Activated CD4-positive, alpha-beta T cell treated with anti-CD3 and anti-CD28 coated beads, Interleukin-2, amount 50 U/mL, for 1 hour (primary cell): ENCODE data around the gene MAGEC1.
"Not testable (repeated sequence)": the region's sequence is repeated elsewhere in the genome, so short reads cannot be mapped to it uniquely, and the experiment has no call there.

Source experiments
- DNase-seq: peaks from one replicate; pipeline ENCODE4 v3.0.0-alpha.2; 2020

MAGEC1 gene, protein sequence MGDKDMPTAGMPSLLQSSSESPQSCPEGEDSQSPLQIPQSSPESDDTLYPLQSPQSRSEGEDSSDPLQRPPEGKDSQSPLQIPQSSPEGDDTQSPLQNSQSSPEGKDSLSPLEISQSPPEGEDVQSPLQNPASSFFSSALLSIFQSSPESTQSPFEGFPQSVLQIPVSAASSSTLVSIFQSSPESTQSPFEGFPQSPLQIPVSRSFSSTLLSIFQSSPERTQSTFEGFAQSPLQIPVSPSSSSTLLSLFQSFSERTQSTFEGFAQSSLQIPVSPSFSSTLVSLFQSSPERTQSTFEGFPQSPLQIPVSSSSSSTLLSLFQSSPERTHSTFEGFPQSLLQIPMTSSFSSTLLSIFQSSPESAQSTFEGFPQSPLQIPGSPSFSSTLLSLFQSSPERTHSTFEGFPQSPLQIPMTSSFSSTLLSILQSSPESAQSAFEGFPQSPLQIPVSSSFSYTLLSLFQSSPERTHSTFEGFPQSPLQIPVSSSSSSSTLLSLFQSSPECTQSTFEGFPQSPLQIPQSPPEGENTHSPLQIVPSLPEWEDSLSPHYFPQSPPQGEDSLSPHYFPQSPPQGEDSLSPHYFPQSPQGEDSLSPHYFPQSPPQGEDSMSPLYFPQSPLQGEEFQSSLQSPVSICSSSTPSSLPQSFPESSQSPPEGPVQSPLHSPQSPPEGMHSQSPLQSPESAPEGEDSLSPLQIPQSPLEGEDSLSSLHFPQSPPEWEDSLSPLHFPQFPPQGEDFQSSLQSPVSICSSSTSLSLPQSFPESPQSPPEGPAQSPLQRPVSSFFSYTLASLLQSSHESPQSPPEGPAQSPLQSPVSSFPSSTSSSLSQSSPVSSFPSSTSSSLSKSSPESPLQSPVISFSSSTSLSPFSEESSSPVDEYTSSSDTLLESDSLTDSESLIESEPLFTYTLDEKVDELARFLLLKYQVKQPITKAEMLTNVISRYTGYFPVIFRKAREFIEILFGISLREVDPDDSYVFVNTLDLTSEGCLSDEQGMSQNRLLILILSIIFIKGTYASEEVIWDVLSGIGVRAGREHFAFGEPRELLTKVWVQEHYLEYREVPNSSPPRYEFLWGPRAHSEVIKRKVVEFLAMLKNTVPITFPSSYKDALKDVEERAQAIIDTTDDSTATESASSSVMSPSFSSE

DNA sequence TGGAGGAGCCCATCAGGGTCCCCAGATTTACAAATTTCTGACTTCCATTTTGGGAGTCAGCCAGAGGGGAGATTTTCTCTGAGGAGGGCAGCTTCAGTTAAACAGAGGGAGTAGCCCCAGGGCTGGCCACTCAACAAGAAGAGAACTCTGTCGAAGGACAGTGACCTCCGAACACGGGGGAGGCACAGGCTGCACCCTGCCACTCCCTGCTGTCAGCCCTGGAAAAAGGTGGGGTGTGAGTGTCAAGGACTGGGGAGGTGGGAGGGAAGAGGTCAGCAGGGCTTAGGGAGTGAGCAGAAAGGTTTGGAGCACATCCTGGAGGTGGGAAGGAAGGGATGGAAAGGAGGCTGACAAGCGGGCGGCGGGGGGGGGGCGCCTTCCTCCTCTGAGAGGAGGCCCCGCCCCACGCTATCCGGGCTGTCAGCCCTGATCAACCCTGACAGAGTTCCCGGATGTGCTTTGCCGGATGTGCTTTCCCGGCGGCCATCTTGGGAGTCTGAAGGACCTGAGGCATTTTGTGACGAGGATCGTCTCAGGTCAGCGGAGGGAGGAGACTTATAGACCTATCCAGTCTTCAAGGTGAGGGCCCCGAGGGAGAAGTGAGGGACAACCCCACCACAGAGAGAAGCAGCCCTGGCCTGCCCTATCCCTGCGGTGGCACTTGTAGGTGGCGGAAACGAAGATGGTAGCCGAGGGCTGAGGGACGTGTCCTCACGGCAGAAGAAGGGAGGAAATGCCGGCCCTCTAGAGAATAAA is at the start of gene MAGEC1:
TSS of gene MAGEC1 (plus strand) at position 495 of the 756 bp plus-strand sequence. CDS start 1,179 bp downstream, outside the sequence.
- no peak for DNase-seq

DNA sequence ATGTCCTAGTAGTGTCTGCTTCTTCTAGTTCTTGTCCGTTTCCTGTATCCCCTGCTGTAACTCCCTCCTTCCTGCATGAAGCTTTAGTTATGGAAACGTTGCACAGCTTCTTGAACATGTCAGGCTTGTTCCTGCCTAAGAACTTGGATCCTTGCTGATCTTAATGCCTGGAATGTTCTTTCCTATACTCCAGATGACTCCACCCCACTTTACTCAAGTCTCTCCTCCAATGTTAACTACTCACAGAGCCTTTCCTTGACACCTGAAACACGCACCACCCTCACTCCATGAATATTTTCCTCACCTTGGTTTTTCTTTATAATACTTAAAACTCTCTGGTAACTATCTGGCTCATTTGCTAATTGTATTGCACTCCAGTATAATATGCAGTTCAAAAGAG is 46.2 kb upstream of the MAGEC1 start:
- DNase-seq: no peak

DNA sequence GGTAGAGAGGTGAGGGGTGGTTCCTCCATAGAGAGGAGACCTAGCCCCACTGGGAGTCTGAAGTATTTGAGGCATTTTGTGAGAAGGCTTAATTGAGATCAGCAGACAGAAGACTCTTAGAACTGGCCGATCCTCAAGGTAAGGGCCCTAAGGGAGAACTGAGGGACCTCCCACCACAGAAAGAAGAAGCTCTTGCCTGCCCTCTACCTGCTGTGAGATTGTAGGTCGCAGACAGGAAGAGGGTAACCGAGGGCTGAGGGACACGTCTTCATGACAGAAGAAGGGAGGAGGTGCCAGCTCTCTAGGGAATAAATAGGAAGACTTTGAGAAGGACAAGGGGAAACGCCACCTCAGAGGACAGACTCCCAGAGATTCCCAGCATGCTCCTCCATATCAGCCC is 24.1 kb upstream of the MAGEC1 start:
- no peak for DNase-seq

DNA sequence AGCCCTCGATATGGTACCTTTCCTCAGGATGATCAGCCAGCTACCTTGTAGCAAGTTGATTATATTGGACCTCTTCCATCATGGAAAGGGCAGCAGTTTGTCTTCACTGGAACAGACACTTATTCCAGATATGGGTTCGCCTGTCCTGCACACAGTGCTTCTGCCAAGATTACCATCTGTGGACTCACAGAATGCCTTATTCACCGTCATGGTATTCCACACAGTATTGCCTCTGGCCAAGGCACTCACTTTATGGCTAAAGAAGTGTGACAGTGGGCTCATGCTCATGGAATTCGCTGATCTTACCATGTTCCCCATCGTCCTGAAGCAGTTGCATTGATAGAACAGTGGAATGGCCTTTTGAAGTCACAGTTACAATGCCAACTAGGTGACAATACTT is 14.9 kb upstream of the MAGEC1 start:
- not testable (repeated sequence) for DNase-seq

DNA sequence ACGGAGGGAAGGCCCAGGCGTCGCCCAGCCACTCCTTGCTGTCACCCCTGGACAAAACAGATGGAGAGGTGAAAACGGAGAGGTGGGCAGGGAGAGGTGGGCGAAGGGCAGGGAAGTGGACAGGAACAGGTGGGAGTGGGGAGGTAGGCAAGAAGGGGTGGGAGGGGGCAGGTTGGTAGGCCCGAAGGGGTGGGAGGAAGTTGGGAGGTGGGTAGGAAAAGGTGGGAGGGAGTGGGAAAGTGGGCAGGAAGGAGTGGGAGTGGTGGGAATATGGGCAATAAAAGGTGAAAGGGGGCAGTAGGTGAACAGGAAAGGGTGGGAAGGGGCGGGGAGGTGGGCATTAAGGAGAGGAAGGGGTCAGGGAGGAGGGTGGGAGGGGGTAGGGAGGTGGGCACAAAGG is 9.0 kb upstream of the MAGEC1 start:
- DNase-seq: no peak

DNA sequence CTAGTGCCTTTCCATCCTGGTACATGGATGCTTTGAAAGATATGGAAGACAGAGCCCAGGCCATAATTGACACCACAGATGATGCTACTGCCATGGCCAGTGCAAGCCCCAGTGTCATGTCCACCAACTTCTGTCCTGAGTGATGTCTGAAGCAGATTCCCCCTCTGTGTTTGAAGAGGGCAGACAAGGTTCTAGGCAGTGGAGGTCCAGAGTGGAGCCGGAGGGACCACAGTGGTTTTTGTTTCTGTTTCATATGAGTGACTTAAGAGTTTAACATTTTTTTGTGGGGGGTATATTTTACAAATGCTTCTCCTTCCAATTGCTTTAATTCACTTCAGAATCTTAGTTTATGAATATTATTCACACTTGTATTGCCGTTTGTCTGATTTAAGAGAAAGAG is 6.0 kb upstream of the MAGEC1 start:
- no peak for DNase-seq

DNA sequence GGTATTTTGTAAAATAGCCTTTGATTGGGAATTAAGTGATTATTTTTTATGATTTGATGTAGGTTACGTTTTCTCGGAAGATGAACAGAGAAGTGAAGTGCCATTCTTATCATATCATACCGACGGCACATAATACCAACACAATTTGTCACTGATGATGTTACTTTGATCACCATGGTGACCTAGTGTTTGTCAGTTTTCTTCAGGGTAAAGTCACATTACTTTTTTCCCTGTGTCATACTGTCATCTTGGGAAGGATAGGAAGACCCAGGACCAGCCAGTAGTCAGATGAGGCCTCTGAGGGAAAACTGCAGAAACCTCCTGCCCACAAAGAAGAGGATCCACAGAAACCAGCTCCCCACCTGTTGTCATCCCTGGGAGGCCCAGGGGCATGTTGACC is 1.3 kb upstream of the MAGEC1 start:
- no peak for DNase-seq

DNA sequence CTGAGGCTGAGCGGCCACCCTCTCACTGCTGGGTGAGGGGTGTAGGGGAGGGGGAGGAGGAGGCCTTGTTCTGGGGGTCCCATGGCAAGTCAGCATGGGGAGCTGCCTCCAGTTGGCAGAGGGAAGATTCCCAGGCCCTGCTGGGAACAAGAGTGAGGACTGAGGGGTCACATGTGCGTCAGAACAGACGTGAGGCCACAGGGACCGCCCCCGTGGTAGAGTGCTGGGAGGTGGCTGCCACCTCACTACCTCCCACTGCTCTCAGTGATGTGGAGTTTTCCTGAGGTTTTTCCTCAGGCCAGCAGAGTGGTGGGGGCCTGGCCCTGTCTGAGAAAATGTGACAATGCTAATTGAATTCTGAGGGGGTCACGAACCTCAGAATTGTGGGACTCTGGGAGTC is 568 bp downstream of the MAGEC1 start:
- no peak for DNase-seq

DNA sequence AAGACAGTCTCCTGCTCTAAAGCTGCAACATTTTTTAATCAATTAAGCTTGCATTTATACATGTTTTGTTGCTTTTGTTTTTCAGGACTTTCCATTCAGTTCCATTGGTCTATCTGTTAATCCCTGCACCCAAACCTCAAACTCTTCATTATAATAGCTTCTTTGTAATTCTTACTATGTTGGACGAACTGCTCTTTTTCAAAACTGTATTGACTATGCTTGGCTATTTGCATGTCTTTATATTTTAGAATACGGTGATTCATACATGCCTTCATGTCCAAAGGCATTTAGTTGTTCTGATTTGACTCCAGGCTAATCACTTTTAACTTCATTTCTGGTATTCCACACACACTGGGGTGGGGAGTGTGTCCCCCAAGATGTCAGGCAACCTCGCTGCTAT is 14.1 kb downstream of the MAGEC1 start:
- no peak for DNase-seq

DNA sequence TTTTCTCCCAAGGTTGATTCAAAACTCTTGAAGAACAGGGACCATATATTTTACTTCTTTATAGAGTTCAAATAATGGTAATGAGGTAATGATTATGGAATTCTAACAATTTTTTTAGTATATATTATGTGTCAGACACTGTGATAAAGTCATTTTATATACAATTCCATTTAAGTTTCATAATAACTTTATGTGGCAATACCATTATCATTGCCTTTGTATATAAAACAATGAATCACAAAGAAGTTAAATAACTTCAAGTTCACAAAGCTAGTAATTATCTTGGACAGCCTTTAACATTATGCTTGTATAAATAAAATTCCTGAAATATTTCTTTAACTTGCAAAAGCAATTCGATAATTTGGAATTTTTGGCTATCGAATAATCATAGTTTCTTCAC is 20.6 kb downstream of the MAGEC1 start:
- DNase-seq: no peak

DNA sequence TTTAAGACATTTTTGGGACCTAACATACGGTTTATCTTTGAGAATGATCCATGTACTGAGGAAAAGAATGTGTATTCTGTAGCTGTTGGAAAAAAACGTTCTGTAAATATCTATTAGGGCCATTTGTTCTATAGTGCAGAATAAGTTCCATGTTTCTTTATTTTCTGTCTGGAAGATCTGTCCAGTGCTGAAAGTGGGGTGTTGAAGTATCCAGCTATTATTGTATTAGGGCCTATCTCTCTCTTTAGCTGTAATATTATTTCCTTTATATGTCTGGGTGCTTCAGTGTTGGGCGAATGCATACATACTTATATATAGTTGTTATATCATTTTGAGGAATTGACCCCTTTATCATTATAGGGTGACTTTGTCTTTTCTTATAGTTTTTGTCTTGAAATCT is 24.7 kb downstream of the MAGEC1 start:
- DNase-seq: no peak

DNA sequence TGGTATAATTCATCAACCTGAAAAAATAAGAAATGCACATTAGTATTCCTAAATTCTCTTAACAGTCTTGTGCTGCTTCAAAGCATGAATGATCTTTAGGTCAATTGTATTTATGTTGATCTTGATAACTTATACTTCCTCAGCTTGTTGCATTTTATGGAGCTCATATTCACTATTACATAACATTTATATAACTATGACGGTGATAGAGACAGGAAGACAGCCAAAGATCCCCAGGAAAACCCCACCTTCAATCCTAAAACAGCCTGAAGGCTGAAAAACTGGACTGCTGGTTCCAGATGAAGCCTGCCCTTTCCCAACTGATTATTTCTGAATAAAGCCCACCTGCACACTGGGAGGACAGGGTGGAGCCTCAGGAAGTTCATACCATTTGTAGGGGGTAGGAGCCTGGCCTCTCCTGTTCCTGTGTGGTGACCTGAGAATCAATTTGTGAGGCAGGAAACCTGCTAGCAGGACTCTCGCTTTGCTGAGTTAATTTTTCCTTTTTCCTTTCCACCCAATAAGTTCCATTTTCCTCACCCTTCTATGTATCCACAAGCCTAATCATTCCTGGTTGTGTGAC is 30.5 kb downstream of the MAGEC1 start:
- DNase-seq: no peak

DNA sequence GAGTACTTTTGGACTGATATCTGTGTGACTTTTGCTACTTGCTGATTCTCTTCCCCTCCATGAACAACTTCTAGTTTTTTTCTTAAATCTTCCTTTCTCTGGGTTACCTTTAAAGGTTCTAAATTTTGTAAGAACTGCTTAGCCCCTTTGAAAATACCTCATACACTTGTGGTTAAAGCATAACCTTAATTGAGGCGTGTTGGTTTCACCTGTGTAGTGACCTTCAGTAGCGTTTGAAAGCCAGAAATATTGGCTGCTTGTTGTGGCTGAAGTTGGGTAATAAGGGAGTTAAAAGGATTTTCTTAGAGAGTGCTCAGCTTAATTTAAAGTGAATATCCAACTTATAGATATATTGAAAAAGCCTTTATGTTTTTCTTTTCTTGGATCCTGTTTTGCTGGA is 32.0 kb downstream of the MAGEC1 start:
- DNase-seq: no peak

DNA sequence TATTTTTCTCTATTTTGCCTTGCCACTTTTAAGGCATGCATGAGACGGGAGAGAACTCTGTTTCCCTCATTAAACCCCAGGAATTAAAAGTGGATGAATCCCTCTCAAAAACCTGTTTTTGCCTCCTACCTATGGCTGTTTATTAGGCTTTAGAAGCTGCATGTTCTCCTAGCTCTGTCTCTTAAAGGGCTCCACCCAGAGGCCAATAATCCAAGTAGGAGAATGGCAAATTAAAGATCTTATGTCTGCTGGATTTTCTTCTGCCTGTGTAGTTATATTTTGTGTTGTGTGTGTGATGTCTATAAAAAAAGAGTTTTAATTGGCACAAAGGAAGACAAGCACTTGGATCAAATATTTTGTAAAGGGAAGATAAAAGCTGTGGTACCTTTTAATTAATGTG is 32.4 kb downstream of the MAGEC1 start:
- DNase-seq: no peak

DNA sequence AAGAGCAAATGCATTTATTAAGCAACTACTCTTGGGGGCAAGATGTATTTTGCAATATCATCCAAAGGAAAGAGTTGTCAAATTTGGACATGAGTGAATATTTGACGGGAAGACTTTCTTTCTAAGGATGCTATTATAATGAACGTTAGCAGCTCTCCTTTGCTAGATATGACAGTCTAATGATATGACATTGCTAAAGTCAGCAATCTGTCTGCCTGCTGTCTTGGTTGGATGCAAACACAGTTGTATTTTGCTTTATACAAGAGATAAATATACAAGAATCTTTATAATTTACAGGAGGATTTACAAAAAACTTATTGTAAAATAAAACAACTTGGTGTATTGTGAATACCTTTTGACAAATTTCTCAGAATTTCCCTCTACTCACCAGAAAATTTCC is 37.5 kb downstream of the MAGEC1 start:
- DNase-seq: no peak

DNA sequence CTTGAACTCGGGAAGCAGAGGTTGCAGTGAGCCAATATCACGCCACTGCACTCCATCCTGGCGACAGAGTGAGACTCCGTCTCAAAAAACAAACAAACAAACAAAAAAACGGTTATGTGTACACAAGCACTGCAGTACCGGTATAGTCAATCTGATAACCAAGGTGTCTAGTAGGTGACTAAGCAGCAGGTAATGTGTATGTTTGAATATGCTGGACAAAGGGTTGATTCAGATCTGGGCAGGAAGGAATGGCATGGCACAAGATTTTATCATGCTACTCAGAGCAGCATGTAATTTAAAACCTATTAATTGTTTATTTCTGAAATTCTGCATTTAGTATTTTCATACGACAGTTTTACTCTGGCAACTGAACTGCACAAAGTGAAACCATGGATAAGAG is 41.7 kb downstream of the MAGEC1 start:
- no peak for DNase-seq

DNA sequence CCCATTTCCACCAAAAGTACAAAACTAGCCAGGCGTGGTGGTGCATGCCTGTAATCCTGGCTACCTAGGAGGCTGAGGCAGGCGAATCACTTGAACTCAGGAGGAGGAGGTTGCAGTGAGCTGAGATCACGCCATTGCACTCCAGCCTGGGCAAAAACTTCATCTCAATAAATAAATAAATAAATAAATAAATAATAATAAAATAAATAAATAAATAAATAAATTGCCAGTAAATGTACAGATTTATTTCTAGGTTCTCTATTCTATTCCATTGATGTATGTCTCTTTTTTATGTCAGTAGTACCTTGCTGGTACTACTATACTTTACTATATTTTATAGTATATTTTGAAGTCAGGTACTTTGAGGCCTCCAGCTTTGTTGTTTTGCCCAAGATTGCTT is 43.7 kb downstream of the MAGEC1 start:
- no peak for DNase-seq

DNA sequence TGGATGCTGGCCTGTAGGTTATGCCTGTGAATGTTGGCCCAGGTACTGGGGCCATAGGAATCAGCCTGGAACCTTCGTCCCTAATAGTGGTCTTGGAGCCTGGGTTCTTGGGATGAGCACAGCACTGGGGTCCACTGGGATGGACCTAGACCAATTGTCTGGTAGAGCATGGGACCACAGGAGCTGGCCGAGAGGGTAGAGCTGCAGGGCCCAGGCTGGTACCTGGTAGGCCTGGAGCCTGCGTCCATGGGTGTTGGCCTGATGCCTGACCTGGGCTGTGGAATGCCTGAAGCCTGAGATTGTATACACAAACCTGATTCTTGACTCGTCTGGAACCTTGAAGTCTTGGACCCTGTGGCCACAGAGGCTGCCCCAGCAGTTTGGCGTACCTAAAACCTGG is 48.9 kb downstream of the MAGEC1 start:
- DNase-seq: no peak

DNA sequence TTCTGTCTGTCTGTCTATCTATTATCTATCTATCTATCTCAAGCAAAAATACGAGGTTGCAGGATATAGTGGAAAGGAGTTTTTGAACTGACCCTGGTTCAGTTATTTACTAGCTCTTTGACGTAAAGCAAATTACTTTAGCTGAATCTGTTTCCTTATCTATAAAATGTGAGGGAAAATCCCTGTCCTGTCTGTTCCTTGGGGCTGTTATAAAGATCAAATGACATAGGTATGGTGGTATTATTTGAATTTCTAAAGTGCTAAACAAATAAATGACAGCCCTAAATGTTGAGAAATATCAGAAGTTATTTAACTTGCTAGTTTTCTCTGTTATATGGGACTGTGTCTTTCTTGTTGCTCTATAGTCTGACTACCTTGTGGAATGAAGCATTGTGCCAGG is 55.0 kb downstream of the MAGEC1 start:
- no peak for DNase-seq
